IMR-90 (cell line): ENCODE results near the gene MX1.
"Not testable (repeated sequence)": the region's sequence is repeated elsewhere in the genome, so short reads cannot be mapped to it uniquely, and the experiment has no call there.

Experiments used
- CHD1 ChIP-seq: IDR thresholded peaks from 2 replicates; pipeline ENCODE4 v1.6.1; 2012; ENCODE audit warnings: low read depth, low read length, improper control_type of control experiment
- CTCF ChIP-seq: conservative IDR thresholded peaks from 2 replicates; pipeline ENCODE4 v1.5.1; 2012; ENCODE audit warnings: mild to moderate bottlenecking, low read depth, low read length, improper control_type of control experiment
- MAFK ChIP-seq: IDR thresholded peaks from 2 replicates; pipeline ENCODE4 v1.6.1; 2012; ENCODE audit warnings: low read depth, low read length, improper control_type of control experiment
- POLR2A ChIP-seq: IDR thresholded peaks from 2 replicates; pipeline ENCODE4 v1.6.1; 2012; ENCODE audit warnings: mild to moderate bottlenecking, low read depth, low read length
- RAD21 ChIP-seq: IDR thresholded peaks from 2 replicates; pipeline ENCODE4 v1.6.1; 2012; ENCODE audit warnings: low read length, improper control_type of control experiment
- RFX5 ChIP-seq: IDR thresholded peaks from 2 replicates; pipeline ENCODE4 v1.8.0; 2012; ENCODE audit warnings: low read depth, mild to moderate bottlenecking, low read length, moderate library complexity
- TF ChIP-seq, protein P1 (sequence below): fragments of 150-350 bp; IDR thresholded peaks from 2 replicates; pipeline ENCODE4 v1.6.1; 2017; ENCODE audit warnings: mild to moderate bottlenecking, antibody characterized with exemption, low read length, low read depth
- TF ChIP-seq, protein P2 (sequence below): fragments of 150-350 bp; IDR thresholded peaks from 2 replicates; pipeline ENCODE4 v1.6.1; 2016; ENCODE audit warnings: low read depth, mild to moderate bottlenecking, low read length, moderate library complexity, borderline replicate concordance

DNA sequence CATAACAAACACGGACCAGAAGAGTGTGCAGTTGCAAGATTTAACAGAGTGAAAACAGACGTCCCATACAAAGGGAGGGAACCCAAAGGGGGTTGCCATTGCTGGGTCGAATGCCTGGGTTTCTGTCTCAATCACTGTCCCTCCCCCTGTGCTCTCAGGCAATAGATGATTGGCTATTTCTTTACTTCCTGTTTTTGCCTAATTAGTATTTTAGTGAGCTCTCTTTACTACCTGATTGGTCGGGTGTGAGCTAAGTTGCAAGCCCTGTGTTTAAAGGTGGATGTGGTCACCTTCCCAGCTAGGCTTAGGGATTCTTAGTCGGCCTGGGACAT, 2.8 kb upstream of the MX1 start:
- TF ChIP-seq CTCF, POLR2A, RFX5, RAD21, MAFK, CHD1: not testable (repeated sequence)
- TF ChIP-seq, protein P1, sequence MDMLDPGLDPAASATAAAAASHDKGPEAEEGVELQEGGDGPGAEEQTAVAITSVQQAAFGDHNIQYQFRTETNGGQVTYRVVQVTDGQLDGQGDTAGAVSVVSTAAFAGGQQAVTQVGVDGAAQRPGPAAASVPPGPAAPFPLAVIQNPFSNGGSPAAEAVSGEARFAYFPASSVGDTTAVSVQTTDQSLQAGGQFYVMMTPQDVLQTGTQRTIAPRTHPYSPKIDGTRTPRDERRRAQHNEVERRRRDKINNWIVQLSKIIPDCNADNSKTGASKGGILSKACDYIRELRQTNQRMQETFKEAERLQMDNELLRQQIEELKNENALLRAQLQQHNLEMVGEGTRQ = not testable (repeated sequence)
- TF ChIP-seq, protein P2, sequence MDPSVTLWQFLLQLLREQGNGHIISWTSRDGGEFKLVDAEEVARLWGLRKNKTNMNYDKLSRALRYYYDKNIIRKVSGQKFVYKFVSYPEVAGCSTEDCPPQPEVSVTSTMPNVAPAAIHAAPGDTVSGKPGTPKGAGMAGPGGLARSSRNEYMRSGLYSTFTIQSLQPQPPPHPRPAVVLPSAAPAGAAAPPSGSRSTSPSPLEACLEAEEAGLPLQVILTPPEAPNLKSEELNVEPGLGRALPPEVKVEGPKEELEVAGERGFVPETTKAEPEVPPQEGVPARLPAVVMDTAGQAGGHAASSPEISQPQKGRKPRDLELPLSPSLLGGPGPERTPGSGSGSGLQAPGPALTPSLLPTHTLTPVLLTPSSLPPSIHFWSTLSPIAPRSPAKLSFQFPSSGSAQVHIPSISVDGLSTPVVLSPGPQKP = not testable (repeated sequence)
